Activated CD4-positive, alpha-beta T cell treated with anti-CD3 and anti-CD28 coated beads, Interleukin-2, amount 50 U/mL, for 16 hours (primary cell): ENCODE results near the gene INO80C.
"Not testable (repeated sequence)": the region's sequence is repeated elsewhere in the genome, so short reads cannot be mapped to it uniquely, and the experiment has no call there.

Experiments
- DNase-seq: peaks from one replicate; pipeline ENCODE4 v3.0.0-alpha.2; 2020

The INO80C gene

DNA sequence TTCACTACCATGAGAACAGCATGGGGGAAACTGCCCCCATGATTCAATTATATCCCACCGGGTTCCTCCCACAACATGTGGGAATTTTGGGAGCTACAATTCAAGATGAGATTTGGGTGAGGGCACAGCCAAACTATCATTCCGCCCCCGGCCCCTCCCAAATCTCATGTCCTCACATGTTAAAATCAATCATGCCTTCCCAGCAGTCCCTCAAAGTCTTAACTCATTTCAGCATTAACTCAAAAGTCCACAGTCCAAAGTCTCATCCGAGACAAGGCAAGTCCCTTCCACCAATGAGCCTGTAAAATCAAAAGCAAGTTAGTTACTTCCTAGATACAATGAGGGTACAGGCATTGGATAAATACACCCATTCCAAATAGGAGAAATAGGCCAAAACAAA lies 10.2 kb downstream of the INO80C start:
- DNase-seq: not testable (repeated sequence)

DNA sequence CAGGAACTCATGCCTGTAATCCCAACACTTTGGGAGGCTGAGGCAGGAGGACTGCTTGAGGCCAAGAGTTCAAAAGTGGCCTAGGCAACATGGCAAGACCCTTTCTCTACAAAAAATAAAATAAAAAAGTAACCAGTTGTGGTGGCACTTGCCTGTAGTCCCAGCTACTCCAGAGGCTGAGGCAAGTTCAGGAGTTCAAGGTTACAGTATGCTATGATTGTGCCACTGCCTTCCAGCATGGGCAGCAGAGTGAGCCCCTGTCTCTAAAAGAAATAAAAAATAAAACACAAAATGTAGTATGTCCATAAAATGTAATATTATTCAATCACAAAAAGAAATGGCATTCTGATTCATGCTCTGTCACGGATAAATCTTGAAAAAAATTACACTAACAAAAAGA lies 11.9 kb downstream of the INO80C start:
- no peak for DNase-seq

DNA sequence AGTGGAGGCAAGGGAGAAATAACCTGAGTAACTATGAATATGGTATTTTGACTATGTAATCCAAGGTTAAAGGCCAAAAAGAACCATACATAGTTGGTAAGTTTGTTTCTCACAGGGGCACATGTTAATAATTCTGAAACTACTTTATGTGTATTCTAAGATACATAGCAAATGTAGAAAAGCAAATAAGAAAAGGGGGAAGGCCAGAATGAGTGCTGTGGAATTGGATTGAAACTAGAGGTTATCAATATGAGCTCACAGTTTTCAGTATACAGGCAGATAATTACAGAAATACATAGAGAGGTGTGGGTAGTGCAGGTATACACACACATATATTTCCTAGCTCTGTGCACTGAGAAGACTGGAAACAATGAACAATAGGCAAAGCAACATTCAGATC lies 13.7 kb downstream of the INO80C start:
- DNase-seq: peak; percentile 29

DNA sequence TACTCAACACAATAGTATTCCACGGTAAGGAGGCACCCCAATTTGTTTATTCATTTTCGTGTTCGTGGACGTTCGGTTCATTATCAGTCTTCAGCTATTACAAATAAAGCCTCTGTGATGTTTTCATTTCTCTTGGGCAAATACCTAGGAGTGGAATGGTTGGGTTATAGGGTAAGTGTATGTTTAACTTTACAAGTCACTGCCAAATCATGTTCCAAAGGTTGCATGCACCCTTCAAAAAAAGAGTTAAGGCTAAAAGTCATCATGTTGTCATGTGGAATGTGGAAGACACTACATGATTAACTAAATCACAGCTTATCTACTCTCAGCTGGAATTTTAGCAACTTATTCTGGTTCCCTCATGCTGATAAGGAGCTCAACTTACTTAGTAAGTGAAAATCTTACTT lies 15.8 kb downstream of the INO80C start:
- DNase-seq: no peak

DNA sequence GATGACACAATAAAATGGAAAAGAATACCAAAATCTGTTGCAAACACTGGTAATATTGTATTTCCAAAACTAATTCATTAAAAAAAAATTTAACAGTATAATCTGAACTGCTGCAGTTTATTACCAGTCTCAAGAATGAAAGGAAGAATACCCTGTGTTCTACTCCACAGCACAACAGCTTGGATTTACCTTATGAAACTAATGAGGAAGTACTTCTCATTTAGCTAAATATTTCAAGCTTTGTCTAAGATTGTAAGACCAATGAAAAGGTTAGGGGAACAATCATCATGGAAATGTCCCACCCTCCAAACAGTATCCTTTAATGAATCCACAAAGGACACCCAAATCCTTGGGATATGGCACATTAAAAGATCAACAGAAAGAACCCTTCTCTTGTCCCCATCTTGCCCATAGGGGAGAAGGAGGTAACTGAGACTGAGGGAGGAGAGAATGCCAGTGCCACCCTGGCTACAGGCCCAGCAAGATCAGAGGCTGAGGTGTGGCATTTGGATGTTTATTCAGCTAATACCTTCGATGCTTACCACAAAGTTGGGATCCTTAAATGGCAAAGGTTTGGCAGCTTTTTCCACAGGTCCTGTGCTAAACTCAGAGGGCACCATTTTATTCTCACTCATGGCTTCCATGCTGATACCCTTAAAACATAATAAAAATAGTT lies 17.7 kb downstream of the INO80C start:
- no peak for DNase-seq

DNA sequence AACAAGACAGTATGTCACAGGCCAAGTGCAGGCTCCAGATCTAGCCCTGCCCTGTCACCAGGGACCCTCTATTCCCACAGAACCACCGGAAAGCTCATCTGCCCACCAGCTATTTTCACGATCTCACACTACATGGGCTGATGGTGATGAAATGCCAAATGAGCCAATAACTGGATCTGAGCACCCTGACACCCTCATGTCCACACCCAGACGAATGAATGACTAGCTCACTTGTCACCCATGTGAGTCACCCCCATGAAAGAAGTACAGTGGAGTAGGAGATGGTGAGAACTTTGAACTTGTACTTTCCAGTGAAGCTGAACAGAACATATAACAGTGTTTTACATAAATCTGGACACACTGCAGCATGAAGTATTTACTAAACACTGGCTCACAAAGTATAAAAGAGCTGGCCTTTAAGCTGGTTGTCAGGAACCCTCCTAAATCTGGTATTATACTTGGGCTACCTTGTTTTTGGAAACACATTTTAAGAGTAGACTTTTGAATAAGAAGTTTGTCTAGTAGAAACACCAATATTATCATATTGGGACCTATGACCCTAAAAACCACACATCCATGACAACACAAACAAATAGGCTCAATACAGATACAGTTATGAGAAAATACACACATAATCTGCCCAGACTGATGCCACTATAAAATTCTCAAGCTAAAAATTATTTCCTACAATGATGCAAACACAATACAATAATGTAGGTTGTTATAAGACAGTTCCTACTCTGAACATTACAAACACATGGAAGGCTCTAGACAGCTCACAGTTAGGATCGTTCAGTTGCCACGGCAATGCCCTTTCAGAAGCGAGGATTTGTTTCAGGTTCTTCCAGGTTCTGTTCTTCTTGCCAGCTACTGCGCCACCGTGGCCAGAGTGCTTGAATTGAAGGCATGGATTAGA lies 19.0 kb downstream of the INO80C start:
- DNase-seq: peak; percentile 66

DNA sequence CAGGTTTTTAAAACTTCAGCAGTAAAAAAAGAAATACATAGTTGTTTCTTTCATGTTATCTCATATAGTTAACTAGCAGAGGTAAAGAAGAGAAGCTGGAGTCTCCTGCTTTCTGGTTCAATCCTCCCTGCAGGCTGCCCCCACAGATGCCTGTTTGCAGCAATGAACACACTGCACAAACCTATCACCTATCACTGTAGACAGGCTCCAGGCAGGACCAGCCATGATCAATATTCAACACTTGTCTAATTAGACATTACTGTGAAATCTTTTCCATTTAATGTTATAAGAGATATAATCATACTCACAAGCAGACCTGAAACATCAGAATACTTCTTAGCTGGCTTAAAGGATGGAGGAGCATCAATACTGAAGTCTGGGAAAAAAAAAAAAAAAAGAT lies 19.8 kb downstream of the INO80C start:
- no peak for DNase-seq

DNA sequence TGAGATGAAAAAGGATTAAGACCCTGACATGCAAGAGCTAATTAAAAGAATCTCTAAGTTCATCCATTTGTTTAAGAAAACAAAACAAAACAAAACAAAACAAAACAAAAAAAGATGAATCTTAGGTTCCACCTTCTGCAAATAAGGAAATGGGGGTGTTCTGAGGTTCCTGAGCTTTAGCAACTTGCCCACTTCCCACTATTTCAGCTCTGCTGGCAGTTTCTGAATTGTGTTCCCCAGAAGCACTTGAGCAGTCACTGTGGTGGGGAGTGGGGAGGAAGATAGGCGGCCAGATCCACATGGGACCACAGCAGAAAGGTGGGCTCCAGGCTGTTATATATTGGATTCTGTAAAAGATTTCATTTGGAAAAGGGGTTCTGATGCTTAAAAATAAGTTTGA lies 20.3 kb downstream of the INO80C start:
- no peak for DNase-seq

DNA sequence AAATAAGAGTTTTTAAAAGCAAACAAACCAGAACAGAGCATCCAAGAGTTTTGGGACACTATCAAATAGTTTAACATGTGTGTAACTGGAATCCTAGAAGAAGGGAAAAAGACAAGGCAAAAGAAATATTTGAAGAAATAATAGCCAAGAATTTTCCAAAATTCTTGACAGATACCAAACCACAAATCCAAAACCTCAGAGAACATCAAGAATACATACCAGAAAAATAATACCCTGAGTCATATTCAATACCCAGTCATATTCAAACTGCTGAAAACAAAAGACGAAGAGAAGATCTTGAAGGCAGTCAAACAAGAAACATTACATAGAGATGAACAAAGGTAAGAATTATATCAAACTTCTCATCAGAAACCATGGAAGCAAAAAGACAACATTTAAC lies 22.9 kb downstream of the INO80C start:
- no peak for DNase-seq

DNA sequence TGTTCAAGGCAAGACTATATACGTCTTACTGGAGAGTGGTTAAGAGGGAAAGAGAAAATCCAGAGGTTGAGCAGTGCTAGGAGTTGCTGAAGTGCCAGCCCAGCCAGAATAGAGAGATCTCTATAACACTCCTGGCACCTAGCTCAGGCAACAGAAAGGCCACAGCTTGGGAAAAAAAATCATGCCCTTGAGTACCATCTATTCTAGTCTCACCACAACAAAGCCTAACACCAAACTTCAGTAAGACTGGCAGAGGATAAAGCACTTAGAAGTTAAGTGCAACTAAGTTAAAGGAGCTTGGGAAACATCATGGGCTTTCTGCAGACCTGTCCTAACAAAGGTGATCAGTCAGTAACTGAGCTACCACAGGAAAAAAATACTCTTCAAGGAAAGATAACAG lies 24.2 kb downstream of the INO80C start:
- DNase-seq: no peak

DNA sequence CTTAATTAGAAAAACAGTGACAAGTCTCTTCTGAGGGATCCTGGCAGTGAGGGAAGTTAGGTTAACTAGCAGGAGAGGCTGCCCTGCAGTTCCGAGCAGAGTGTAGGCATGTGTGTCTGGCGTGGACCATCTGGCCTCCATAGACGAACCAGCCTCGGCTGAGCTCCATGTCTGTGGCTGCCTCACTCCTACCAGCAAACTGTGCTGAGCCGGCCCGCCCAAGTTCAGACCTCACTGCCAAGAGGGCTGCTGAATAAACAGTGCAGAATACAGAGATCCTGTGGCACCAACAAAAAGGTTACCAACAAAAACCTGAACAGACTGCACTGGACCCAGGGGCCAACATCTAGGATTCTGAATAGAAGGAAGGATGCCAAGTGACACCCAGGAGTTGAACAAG lies 27.3 kb downstream of the INO80C start:
- no peak for DNase-seq

DNA sequence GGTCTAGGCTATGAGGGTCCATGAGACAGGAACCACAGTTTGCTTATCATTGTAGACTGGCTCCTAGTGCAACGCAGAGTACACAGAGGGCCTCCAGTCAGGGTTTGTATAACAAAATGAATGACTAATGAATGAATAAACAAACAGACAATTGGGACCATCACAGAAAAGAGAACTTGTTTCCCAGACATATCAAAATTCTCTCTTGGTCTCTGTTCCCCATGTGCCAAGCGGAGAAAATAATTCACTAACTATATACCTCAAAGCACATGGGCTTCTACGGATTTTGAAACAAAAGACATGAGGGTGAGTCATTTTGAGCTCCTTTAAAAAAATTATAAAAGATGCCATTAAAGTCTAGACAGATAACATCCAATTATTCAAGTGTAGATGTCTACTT lies 28.0 kb downstream of the INO80C start:
- no peak for DNase-seq

DNA sequence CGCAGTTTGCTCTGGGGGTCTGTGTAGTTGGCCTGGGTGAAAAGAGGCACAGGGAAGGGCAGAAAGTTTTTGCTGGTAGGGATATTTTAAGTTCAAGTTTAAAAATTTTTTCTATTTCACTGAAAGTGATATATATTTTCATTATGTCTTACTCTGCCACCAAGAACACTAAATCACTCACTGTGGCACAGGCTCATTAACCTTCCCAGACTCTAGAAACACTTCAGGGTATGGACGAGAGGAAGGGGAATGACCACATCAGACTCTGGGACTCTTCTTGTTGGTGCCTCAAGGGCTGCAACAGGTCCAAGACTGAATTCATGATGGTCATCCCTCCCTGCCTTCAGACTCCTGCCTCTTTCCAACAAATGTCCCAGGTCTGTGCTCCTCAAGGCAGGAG lies 29.0 kb downstream of the INO80C start:
- DNase-seq: no peak

DNA sequence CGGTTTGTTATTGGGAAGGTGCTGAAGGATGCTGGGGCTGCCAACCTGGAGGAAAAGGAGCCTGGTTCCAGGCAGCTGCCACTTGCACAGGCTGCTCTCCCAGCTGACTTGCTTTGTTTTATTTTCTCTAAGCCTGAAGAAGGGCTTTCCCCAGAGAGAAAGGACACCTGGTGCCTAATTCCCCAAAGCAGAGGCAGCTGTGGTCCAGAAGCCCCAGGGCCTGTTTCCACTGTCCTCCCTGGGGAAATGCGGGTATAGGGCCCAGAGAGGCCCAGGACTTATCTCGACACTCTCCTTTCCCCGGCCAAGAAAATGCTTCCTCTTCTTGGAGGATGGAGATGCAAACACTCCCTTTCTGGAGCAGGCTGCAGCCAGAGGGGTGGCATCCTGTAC lies 30.1 kb downstream of the INO80C start:
- no peak for DNase-seq

DNA sequence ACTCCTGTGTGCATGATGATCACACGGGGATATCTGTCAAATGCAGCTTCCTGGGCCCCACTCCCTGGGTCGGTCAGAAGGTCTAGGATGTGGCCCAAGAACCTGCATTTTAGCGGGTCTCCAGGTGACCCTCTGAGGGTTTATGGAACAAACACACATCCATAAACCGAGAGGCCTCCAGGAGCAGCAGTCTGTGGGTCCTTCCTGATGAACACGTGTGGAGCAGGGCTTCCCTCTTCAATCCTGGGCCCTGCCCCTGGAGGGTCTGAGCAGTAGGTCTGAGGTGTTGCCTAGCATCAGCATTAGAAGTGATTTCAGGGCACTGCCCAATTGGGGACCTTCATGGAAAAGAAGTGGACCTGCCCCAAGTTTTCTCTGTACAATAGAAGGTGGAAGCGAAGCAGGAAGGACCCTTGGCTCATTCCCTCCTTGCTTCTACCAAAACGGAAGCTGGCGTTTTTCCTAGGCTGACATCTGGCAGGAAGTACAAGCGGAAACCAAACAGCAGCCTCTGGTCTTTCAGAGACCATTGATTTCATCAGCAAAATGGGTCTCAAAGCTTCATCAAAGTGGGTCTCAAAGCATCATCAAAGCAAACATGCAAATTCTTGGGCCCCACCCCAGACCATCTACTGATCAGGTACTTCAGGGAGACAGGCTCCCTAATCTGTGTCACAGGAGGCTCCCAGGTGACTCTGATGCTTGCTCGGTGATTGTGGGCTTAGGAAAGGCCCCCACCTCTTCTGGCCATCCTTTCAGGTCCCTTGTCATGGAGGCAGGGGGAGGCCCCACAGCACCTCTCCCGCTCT lies 30.7 kb downstream of the INO80C start:
- no peak for DNase-seq

DNA sequence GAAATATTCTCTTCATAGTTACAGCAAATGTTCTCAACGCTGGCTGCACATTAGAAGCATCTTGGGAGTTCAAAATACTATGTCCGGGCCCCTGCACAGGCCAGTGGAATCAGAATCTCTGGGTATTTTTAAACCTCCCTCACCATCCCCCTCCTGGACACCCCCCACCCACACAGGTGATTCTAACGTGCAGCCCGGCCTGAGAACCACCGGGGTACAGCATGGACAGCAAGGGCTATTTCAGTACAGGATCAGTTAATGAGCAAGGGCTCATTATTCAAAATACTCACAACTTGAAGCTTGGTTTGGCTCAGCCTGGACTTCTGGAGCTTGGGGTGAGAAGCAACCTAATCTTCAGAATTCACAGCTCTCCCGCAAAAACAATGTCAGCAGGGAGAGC lies 31.4 kb downstream of the INO80C start:
- no peak for DNase-seq

DNA sequence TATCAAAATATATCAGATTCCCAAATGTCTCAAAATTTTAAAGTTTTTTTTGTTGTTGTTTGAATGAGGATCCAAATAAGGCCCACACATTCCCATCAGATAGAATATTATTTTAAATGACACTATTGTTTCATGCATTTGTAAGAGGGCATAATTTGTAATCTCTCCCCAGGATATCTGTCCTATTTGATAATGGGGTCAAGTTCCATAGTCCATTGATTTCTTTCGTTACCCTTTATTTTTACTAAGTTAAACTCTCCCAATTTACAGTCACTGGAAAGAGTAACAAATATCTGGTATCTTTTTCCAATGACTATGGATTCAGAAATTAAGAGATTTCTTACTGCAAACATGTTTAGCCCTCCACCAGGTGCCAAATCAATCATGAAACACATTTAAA lies 32.4 kb downstream of the INO80C start:
- DNase-seq: no peak

DNA sequence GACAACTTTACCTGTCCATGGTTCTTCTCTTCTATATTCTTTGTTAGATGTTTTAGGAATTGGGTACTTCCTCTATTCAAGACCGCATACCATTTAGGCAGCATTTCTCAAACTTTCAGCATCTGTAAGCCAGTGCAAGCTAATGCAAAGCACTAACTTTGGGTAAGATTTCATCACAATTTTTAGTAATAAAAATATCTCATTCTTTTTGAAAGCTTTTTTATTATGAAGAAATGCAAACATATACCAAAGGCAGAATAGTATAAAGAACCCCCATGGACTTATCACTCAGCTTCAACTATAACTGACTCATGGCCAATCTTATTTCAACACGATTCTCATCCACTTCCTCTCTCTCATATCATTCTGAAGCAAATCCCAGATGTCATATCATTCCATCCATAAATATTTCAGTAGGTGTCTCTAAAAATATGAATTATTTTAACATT lies 32.9 kb downstream of the INO80C start:
- DNase-seq: no peak

DNA sequence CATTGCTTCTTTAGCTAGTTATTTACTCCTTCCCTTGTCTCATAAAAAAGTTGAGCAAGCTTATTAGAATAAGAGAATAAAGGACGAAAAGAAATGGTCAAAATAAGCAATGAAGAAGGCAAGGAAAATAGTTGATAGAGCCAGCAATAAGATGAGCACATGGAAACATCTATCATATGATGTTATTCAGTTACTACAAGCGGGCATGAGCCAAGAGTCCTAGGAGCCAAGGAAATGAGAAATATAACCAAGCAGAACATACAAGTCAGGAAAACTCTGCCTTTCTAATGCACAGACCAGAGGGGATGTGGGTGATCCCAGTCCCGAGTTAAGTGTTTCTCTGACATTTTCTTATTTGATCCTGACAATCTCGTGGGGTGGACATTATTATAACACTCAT lies 33.9 kb downstream of the INO80C start:
- no peak for DNase-seq

DNA sequence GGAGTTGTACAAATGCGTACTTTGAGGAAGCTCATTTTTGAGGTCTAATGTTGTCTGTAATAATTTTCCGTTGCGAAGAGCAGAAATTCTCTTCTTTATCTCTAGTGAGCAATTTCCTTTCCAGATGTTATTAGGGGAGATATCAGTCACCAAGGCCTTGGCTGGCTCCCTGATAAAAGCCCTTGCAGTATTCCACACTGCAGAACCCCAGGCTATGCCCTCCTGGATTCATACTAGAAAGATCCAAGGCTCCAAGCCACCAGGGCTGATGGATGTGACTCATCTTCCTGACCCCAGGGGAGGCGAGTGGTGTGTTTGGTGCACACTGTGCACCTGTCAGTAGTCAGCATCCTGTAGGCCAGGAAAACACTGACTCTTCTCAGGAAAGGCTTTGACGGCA lies 34.7 kb downstream of the INO80C start:
- DNase-seq: no peak

DNA sequence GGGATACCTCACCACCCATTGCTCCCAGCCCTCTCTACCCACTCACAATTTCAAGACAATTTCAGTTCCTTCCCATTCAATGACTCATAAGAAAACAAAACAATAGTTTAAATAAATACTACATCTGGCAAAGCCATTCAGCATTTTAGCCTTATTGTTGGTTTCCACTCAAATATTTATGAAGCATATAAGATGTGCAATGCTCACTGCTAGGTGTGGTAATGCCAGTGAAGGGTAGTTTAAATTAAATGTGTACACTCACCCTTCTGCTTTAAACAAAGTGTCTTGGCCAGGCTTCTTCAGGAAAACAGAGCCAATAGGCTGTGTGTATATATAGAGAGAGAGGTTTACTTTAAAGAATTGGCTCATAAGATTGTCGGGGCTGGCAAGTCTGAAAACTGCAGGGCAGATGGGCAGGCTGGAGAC lies 37.0 kb downstream of the INO80C start:
- no peak for DNase-seq

DNA sequence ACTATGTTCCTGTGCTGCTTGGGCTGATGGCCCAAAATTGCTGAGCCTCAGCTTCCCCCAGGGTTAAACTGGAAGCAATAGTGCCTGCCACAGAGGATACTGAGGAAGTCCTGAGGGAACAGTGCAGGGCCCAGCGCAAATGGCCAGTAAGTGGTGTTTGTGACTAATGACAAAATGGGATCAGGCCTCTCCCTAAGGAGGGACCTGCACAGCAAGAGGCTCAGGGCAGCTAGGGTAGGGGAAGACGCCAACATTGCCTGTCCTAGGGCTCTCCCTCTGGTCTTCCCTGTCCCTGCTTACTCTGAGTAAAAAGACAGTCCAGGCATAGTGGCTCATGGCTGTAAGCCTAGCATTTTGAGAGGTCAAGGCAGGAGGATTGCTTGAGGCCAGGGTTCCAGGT lies 37.8 kb downstream of the INO80C start:
- DNase-seq: no peak

DNA sequence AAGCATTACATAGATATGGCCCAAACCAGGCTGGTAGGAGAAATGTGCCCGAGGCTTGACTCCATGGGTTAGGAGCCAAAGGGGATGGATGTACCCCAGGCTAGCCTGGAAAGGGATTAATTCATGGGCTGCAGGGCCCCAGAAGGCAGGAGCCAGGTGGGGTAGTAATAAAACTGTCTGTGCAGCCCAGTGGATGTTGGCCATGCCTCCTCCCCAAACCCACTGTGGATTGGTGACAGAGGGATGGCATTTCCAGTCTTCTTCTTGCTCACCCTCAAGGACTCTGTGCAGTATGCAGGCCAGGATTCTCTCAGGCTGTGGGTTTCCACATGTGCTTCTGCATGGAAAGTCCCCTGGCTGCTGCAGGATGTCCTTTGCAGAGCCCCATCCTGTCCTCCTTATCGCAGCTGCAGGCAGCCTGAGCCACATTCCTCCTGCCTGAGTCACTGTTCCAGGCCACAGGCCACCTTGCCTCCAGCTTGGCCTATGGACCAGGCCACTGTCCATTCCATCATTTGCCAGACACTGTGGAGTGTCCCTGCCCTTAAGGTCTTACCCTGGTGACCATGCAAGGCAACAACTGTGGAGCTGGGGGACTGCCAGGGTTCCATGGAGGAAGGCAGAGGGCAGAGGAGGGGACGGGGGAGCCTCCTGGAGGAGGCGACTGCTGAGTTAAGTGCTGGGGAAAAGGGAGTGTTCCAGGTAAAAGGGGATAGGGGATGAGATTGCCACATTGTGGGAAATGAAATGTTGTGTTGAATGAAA lies 38.9 kb downstream of the INO80C start:
- no peak for DNase-seq
